ENCODE measurements around the gene KCNIP2.

KCNIP2 gene

GRCh38 chr10:101779544-101780186 is 63.9 kb downstream of the KCNIP2 start:
- Histone ChIP-seq H3K36me3 (ENCODE audit: control insufficient read depth, insufficient read depth, low read length) (no peaks in the 10 kb centered on the region), H3K27me3 (replicated peaks; ENCODE audit: control insufficient read depth, insufficient read depth, low read length) (peaks cover 2% of the 10 kb centered on the region; the same call in 1 of the 2 replicates), H3K4me3 (replicated peaks; ENCODE audit: low read depth, low read length) (peak overlapping the region; percentile 57)
- DNase-seq (ENCODE audit: extremely low read depth, insufficient read length) = peak; percentile 84
- peak; percentile 93 for TF ChIP-seq CTCF (IDR thresholded peaks at IDR 0.05; ENCODE audit: insufficient read depth, low read length, poor library complexity, severe bottlenecking)

- Histone ChIP-seq H3K27me3 (replicated peaks; ENCODE audit: control insufficient read depth, insufficient read depth, low read length) (peaks cover 2% of the 10 kb centered on the region; the same call in 1 of the 2 replicates), H3K36me3 (ENCODE audit: control insufficient read depth, insufficient read depth, low read length) (no peaks in the 10 kb centered on the region), H3K4me3 (replicated peaks; ENCODE audit: low read depth, low read length) (peak overlapping the region; percentile 57)
- DNase-seq (ENCODE audit: extremely low read depth, insufficient read length) = peak; percentile 67
- no peak for TF ChIP-seq CTCF (IDR thresholded peaks at IDR 0.05; ENCODE audit: insufficient read depth, low read length, poor library complexity, severe bottlenecking)
These were observed 64.6 kb downstream of the KCNIP2 start for GRCh38 chr10:101778781-101779543.

GRCh38 chr10:101778151-101778780 is 65.3 kb downstream of the KCNIP2 start:
- no peaks in the 10 kb centered on the region for H3K36me3 ChIP-seq (ENCODE audit: control insufficient read depth, insufficient read depth, low read length)
- TF ChIP-seq CTCF (IDR thresholded peaks at IDR 0.05; ENCODE audit: insufficient read depth, low read length, poor library complexity, severe bottlenecking) = no peak
- peaks cover 2% of the 10 kb centered on the region; the same call in 1 of the 2 replicates for H3K27me3 ChIP-seq (replicated peaks; ENCODE audit: control insufficient read depth, insufficient read depth, low read length)
- no peak for DNase-seq (ENCODE audit: extremely low read depth, insufficient read length)
- H3K4me3 ChIP-seq (replicated peaks; ENCODE audit: low read depth, low read length) = no peak overlapping the region

- DNase-seq (ENCODE audit: extremely low read depth, insufficient read length) = no peak
- TF ChIP-seq CTCF (IDR thresholded peaks at IDR 0.05; ENCODE audit: insufficient read depth, low read length, poor library complexity, severe bottlenecking) = no peak
- H3K27me3 ChIP-seq (replicated peaks; ENCODE audit: control insufficient read depth, insufficient read depth, low read length) = peaks cover 2% of the 10 kb centered on the region; the same call in 1 of the 2 replicates
These were observed 65.9 kb downstream of the KCNIP2 start for GRCh38 chr10:101777619-101778145.

GRCh38 chr10:101776161-101776817 is 67.3 kb downstream of the KCNIP2 start:
- H3K36me3 ChIP-seq (ENCODE audit: control insufficient read depth, insufficient read depth, low read length) = no peaks in the 10 kb centered on the region
- peaks cover 2% of the 10 kb centered on the region for H3K27me3 ChIP-seq (replicated peaks; ENCODE audit: control insufficient read depth, insufficient read depth, low read length)
- DNase-seq (ENCODE audit: extremely low read depth, insufficient read length) = no peak
- H3K4me3 ChIP-seq (replicated peaks; ENCODE audit: low read depth, low read length) = no peak overlapping the region; the same call in 1 of the 2 replicates
- TF ChIP-seq CTCF (IDR thresholded peaks at IDR 0.05; ENCODE audit: insufficient read depth, low read length, poor library complexity, severe bottlenecking) = no peak

More at GRCh38 chr10:101777619-101778145, 65.9 kb downstream of the KCNIP2 start:
- Histone ChIP-seq H3K4me3 (replicated peaks; ENCODE audit: low read depth, low read length) (no peak overlapping the region), H3K36me3 (ENCODE audit: control insufficient read depth, insufficient read depth, low read length) (no peaks in the 10 kb centered on the region)
